ENCODE measurements around the gene BPIFA1. TPM values are rescaled to one million over a fixed set of nuclear protein-coding genes. Genes with fewer than 3 reads are reported as not detected.

The BPIFA1 gene
- total RNA-seq, 1 donor = not detected

GRCh38 chr20:33232486-33233072 is 3.2 kb upstream of the BPIFA1 start:
- H3K79me2 ChIP-seq (ENCODE audit: insufficient read depth, low read length) = no peaks in the 10 kb centered on the region
- H3K4me3 ChIP-seq (ENCODE audit: insufficient read depth, low read length) = no peak overlapping the region
- H3K36me3 ChIP-seq (ENCODE audit: insufficient read depth, low read length) = no peaks in the 10 kb centered on the region
- TF ChIP-seq CTCF (IDR thresholded peaks at IDR 0.05; ENCODE audit: extremely low read depth, low read depth, low read length) = no peak
- no peaks in the 10 kb centered on the region for H3K4me1 ChIP-seq (ENCODE audit: insufficient read depth, low read length)
- no peak overlapping the region for H3K27ac ChIP-seq (ENCODE audit: low read depth, low read length)
- peaks cover 7% of the 10 kb centered on the region for H3K27me3 ChIP-seq (ENCODE audit: insufficient read depth, low read length)
- H3K9me3 ChIP-seq (ENCODE audit: low read depth, low read length) = no peaks in the 10 kb centered on the region
- H3K4me2 ChIP-seq (ENCODE audit: insufficient read depth, low read length) = no peak overlapping the region
- H2AFZ ChIP-seq (ENCODE audit: low read length) = no peak overlapping the region
- no peaks in the 10 kb centered on the region for H4K20me1 ChIP-seq (ENCODE audit: insufficient read depth, low read length)
- DNase-seq (ENCODE audit: insufficient read length, low spot score, missing footprints) = no peak

- H3K4me2 ChIP-seq (ENCODE audit: insufficient read depth, low read length) = no peak overlapping the region
- no peaks in the 10 kb centered on the region for H4K20me1 ChIP-seq (ENCODE audit: insufficient read depth, low read length)
- no peak overlapping the region for H2AFZ ChIP-seq (ENCODE audit: low read length)
- no peak overlapping the region for H3K4me3 ChIP-seq (ENCODE audit: insufficient read depth, low read length)
- no peaks in the 10 kb centered on the region for H3K36me3 ChIP-seq (ENCODE audit: insufficient read depth, low read length)
- H3K4me1 ChIP-seq (ENCODE audit: insufficient read depth, low read length) = no peaks in the 10 kb centered on the region
- H3K27ac ChIP-seq (ENCODE audit: low read depth, low read length) = no peak overlapping the region
- no peak for TF ChIP-seq CTCF (IDR thresholded peaks at IDR 0.05; ENCODE audit: extremely low read depth, low read depth, low read length)
- H3K79me2 ChIP-seq (ENCODE audit: insufficient read depth, low read length) = no peaks in the 10 kb centered on the region
- DNase-seq (ENCODE audit: insufficient read length, low spot score, missing footprints) = no peak
- peaks cover 7% of the 10 kb centered on the region for H3K27me3 ChIP-seq (ENCODE audit: insufficient read depth, low read length)
- no peaks in the 10 kb centered on the region for H3K9me3 ChIP-seq (ENCODE audit: low read depth, low read length)
Measured at GRCh38 chr20:33233129-33233774, 2.5 kb upstream of the BPIFA1 start.

GRCh38 chr20:33234050-33234449 is 1.7 kb upstream of the BPIFA1 start:
- Histone ChIP-seq H3K4me1 (ENCODE audit: insufficient read depth, low read length) (no peaks in the 10 kb centered on the region), H3K9me3 (ENCODE audit: low read depth, low read length) (no peaks in the 10 kb centered on the region), H3K79me2 (ENCODE audit: insufficient read depth, low read length) (no peaks in the 10 kb centered on the region), H3K4me3 (ENCODE audit: insufficient read depth, low read length) (no peak overlapping the region), H3K27me3 (ENCODE audit: insufficient read depth, low read length) (peaks cover 7% of the 10 kb centered on the region), H3K36me3 (ENCODE audit: insufficient read depth, low read length) (no peaks in the 10 kb centered on the region), H4K20me1 (ENCODE audit: insufficient read depth, low read length) (no peaks in the 10 kb centered on the region), H3K27ac (ENCODE audit: low read depth, low read length) (no peak overlapping the region), H3K4me2 (ENCODE audit: insufficient read depth, low read length) (no peak overlapping the region), H2AFZ (ENCODE audit: low read length) (no peak overlapping the region)
- DNase-seq (ENCODE audit: insufficient read length, low spot score, missing footprints) = no peak
- no peak for TF ChIP-seq CTCF (IDR thresholded peaks at IDR 0.05; ENCODE audit: extremely low read depth, low read depth, low read length)

- peaks cover 3% of the 10 kb centered on the region for H3K27me3 ChIP-seq (ENCODE audit: insufficient read depth, low read length)
- H4K20me1 ChIP-seq (ENCODE audit: insufficient read depth, low read length) = no peaks in the 10 kb centered on the region
- H3K79me2 ChIP-seq (ENCODE audit: insufficient read depth, low read length) = no peaks in the 10 kb centered on the region
- H3K4me2 ChIP-seq (ENCODE audit: insufficient read depth, low read length) = no peak overlapping the region
- H3K27ac ChIP-seq (ENCODE audit: low read depth, low read length) = no peak overlapping the region
- TF ChIP-seq CTCF (IDR thresholded peaks at IDR 0.05; ENCODE audit: extremely low read depth, low read depth, low read length) = no peak
- no peak for DNase-seq (ENCODE audit: insufficient read length, low spot score, missing footprints)
- no peaks in the 10 kb centered on the region for H3K36me3 ChIP-seq (ENCODE audit: insufficient read depth, low read length)
- H3K4me3 ChIP-seq (ENCODE audit: insufficient read depth, low read length) = no peak overlapping the region
- no peak overlapping the region for H2AFZ ChIP-seq (ENCODE audit: low read length)
- H3K9me3 ChIP-seq (ENCODE audit: low read depth, low read length) = no peaks in the 10 kb centered on the region
- no peaks in the 10 kb centered on the region for H3K4me1 ChIP-seq (ENCODE audit: insufficient read depth, low read length)
Measured at GRCh38 chr20:33236351-33236750, 555 bp downstream of the BPIFA1 start.

Data from osteoblast (primary cell).